Vagina (tissue), 2 donors: ENCODE results near the gene EPB41.

Experiments used
- CTCF ChIP-seq, 3 experiments: fragments of 450-650 bp in 2 of 3; fragments of 200-600 bp in 1 of 3; sonication (generic) in 1 of 3; IDR thresholded peaks; one replicate each; pipeline ENCODE4 v1.5.1; 2017 to 2019; ENCODE audit warnings: antibody characterized with exemption in 3 of 3, mild to moderate bottlenecking in 2 of 3, moderate library complexity in 2 of 3
- POLR2A ChIP-seq, 2 donors: fragments of 450-650 bp; IDR thresholded peaks; one replicate each; pipeline ENCODE4 v1.6.1; 2017; ENCODE audit warnings: antibody characterized with exemption in 2 of 2, mild to moderate bottlenecking in 2 of 2, moderate library complexity in 2 of 2
- POLR2AphosphoS5 ChIP-seq, 2 donors: sonication (generic); formaldehyde crosslinking; IDR thresholded peaks; one replicate each; pipeline ENCODE4 v1.9.0; 2017; ENCODE audit warnings: antibody characterized with exemption in 2 of 2, mild to moderate bottlenecking in 2 of 2, low read depth in 1 of 2; ENCODE audit not compliant: insufficient read depth in 1 of 2

GRCh38 chr1:29029667-29030066 is 115.3 kb downstream of the EPB41 start:
- TF ChIP-seq CTCF (IDR thresholded peaks at IDR 0.05) (no peak), POLR2A (IDR thresholded peaks at IDR 0.05) (no peak), POLR2AphosphoS5 (IDR thresholded peaks at IDR 0.05; ENCODE audit: insufficient read depth in 1 of 2, low read depth in 1 of 2) (no peak)
